ENCODE results near the gene LPAR1. TPM values are rescaled to one million over a fixed set of nuclear protein-coding genes. Genes with fewer than 3 reads are reported as not detected.

Gene LPAR1
- total and polyA plus RNA-seq, 2 of the 8 experiments (the other 6 are each of a cell fraction or from before 2014, with no cell fraction given) = 3.4 to 5.1 TPM

DNA sequence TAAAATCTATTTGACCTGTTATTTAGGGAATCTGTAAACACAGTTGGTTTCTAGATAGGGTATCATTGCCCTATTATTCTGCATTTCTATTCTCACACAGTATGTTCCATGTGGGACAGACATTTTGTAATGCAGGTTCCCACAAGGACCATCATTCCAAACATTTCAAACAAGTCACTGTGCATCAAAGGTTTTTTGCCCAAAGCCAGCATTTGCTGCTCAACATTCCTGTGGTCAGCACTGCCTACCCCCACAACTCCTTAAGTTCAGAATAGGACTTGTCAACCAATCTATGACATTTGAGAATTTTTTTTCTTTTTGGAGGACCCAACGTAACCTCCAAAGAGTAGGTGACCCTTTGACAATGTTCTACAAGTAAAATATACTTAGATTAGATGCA, 95.7 kb downstream of the LPAR1 start:
- H4K5ac ChIP-seq (ENCODE audit: insufficient read length, low read depth, low read length) = no peak overlapping the region
- H3K27me3 ChIP-seq (replicated peaks in 1 of 4; ENCODE audit: control insufficient read depth in 3 of 4, extremely low read depth in 1 of 4, insufficient read depth in 3 of 4, low read length in 3 of 4) = no peaks in the 10 kb centered on the region
- H3K79me1 ChIP-seq (ENCODE audit: low read depth, low read length) = no peaks in the 10 kb centered on the region
- H3K23ac ChIP-seq (ENCODE audit: insufficient read length) = no peak overlapping the region
- no peak overlapping the region for H4K91ac ChIP-seq (replicated peaks; ENCODE audit: insufficient read length, low read length)
- H2BK5ac ChIP-seq (ENCODE audit: low read depth, low read length) = no peak overlapping the region
- H2AK5ac ChIP-seq (ENCODE audit: low read depth, low read length) = no peak overlapping the region
- no peak overlapping the region for H3K4ac ChIP-seq (replicated peaks; ENCODE audit: insufficient read length, low read depth, low read length)
- H3K4me3 ChIP-seq (ENCODE audit: extremely low read depth in 1 of 4, insufficient read depth in 2 of 4, low read depth in 3 of 4, low read length in 4 of 4) = no peak overlapping the region
- no peak overlapping the region for H3K4me2 ChIP-seq (ENCODE audit: insufficient read depth in 1 of 2, low read depth in 2 of 2, low read length in 2 of 2)
- no peak overlapping the region for H2BK12ac ChIP-seq (ENCODE audit: low read depth, low read length)
- H3K14ac ChIP-seq (ENCODE audit: insufficient read length) = no peak overlapping the region
- no peaks in the 10 kb centered on the region for H3K9me3 ChIP-seq (ENCODE audit: insufficient read depth in 2 of 2, low read depth in 1 of 2, low read length in 1 of 2)
- no peak for DNase-seq (ENCODE audit: low read depth in 1 of 2, low spot score in 2 of 2)
- peaks cover 1% of the 10 kb centered on the region; the same call in 1 of the 2 replicates for H3K23me2 ChIP-seq (ENCODE audit: low read depth, low read length)
- ChIA-PET POLR2A (ENCODE audit: partially characterized antibody) (no interaction called here), CTCF (ENCODE audit: partially characterized antibody) (no interaction called here)
- no peaks in the 10 kb centered on the region; a peak in 1 of 8 replicates for H3K36me3 ChIP-seq (ENCODE audit: control insufficient read depth in 2 of 4, insufficient read depth in 4 of 4, low read length in 3 of 4)
- no peaks in the 10 kb centered on the region for H4K20me1 ChIP-seq (replicated peaks in 1 of 2; ENCODE audit: control insufficient read depth in 1 of 2, insufficient read depth in 2 of 2, low read length in 2 of 2)
- no peak overlapping the region for H3K9ac ChIP-seq (replicated peaks in 1 of 4; ENCODE audit: extremely low read depth in 1 of 4, low read depth in 3 of 4, low read length in 3 of 4)
- no peak overlapping the region for H3K27ac ChIP-seq (ENCODE audit: low read depth, low read length)
- H2BK20ac ChIP-seq (ENCODE audit: low read length) = no peak overlapping the region
- no peak overlapping the region for H2BK120ac ChIP-seq (replicated peaks; ENCODE audit: low read depth, low read length)
- no peak overlapping the region for H3K56ac ChIP-seq (replicated peaks; ENCODE audit: insufficient read length, low read depth, low read length)
- no peak overlapping the region for H2BK15ac ChIP-seq (ENCODE audit: low read length)
- no peaks in the 10 kb centered on the region for H3K79me2 ChIP-seq (ENCODE audit: control insufficient read depth in 1 of 2, insufficient read depth in 2 of 2, low read length in 2 of 2)
- no peak overlapping the region for H4K8ac ChIP-seq (ENCODE audit: extremely low read depth, insufficient read depth, low read length)
- no peak for FAIRE-seq
- H2AFZ ChIP-seq (ENCODE audit: low read length) = no peak overlapping the region
- H3K4me1 ChIP-seq (replicated peaks in 1 of 4; ENCODE audit: control insufficient read depth in 3 of 4, insufficient read depth in 4 of 4, low read length in 3 of 4) = no peaks in the 10 kb centered on the region
- 88% methylated on average over 1 of the region's 1 CpG; no CpG with 5 or more reads in 1 of the 2 experiments for WGBS, 2 experiments (ENCODE audit: extremely low coverage in 1 of 2, insufficient coverage in 1 of 2, insufficient read length in 1 of 2, insufficient replicate concordance in 2 of 2, low coverage in 1 of 2, low lambda C conversion rate in 2 of 2, missing lambda C conversion rate in 1 of 2)
- no peak overlapping the region for H3K18ac ChIP-seq (ENCODE audit: extremely low read depth, low read length)
- TF ChIP-seq SUZ12 (IDR thresholded peaks at IDR 0.05; ENCODE audit: low read length) (no peak), TCF12 (IDR thresholded peaks at IDR 0.05; ENCODE audit: low read depth, low read length) (no peak), EGR1 (IDR thresholded peaks at IDR 0.05; ENCODE audit: borderline replicate concordance, low read depth, low read length) (no peak), JUN (IDR thresholded peaks at IDR 0.05; ENCODE audit: low read depth, low read length) (no peak), TBP (IDR thresholded peaks at IDR 0.05; ENCODE audit: low read depth, low read length) (no peak), KDM1A (IDR thresholded peaks at IDR 0.05; ENCODE audit: borderline replicate concordance, low read length) (no peak), CTBP2 (IDR thresholded peaks at IDR 0.05; ENCODE audit: borderline replicate concordance, insufficient read depth, insufficient read length, low read length) (no peak)
- TF ChIP-seq, protein P1, sequence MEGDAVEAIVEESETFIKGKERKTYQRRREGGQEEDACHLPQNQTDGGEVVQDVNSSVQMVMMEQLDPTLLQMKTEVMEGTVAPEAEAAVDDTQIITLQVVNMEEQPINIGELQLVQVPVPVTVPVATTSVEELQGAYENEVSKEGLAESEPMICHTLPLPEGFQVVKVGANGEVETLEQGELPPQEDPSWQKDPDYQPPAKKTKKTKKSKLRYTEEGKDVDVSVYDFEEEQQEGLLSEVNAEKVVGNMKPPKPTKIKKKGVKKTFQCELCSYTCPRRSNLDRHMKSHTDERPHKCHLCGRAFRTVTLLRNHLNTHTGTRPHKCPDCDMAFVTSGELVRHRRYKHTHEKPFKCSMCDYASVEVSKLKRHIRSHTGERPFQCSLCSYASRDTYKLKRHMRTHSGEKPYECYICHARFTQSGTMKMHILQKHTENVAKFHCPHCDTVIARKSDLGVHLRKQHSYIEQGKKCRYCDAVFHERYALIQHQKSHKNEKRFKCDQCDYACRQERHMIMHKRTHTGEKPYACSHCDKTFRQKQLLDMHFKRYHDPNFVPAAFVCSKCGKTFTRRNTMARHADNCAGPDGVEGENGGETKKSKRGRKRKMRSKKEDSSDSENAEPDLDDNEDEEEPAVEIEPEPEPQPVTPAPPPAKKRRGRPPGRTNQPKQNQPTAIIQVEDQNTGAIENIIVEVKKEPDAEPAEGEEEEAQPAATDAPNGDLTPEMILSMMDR (IDR thresholded peaks at IDR 0.05; ENCODE audit: control extremely low read depth in 1 of 3, insufficient read depth in 1 of 3, low read depth in 1 of 3, low read length in 3 of 3) = no peak
- TF ChIP-seq, protein P2, sequence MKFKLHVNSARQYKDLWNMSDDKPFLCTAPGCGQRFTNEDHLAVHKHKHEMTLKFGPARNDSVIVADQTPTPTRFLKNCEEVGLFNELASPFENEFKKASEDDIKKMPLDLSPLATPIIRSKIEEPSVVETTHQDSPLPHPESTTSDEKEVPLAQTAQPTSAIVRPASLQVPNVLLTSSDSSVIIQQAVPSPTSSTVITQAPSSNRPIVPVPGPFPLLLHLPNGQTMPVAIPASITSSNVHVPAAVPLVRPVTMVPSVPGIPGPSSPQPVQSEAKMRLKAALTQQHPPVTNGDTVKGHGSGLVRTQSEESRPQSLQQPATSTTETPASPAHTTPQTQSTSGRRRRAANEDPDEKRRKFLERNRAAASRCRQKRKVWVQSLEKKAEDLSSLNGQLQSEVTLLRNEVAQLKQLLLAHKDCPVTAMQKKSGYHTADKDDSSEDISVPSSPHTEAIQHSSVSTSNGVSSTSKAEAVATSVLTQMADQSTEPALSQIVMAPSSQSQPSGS (IDR thresholded peaks at IDR 0.05; ENCODE audit: low read length) = no peak
- TF ChIP-seq, protein P3, sequence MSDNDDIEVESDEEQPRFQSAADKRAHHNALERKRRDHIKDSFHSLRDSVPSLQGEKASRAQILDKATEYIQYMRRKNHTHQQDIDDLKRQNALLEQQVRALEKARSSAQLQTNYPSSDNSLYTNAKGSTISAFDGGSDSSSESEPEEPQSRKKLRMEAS (IDR thresholded peaks at IDR 0.05) = no peak
